Activated T-cell treated with anti-CD3 and anti-CD28 coated beads, Interleukin-2, amount 50 U/mL, for 72 hours (primary cell): ENCODE results near the gene ITGB5. TPM values are rescaled to one million over a fixed set of nuclear protein-coding genes. Genes with fewer than 3 reads are reported as not detected.

Experiments
- ATAC-seq, 2 donors: fragments of 150-1000 bp; cut with Tn5 transposase; replicated peaks in 1 of 2; 2 replicates each; pipeline ENCODE4 v1.10.0; 2021; ENCODE audit warnings: moderate library complexity in 2 of 2, mild to moderate bottlenecking in 1 of 2
- DNase-seq, 2 donors: peaks; one replicate each; pipeline ENCODE4 v3.0.0; 2021 to 2022; ENCODE audit warnings: mixed read lengths in 1 of 2
- H3K27ac Mint-ChIP-seq: one replicate; pipeline ENCODE4 v1.8.0; 2022; ENCODE audit warnings: mild to moderate bottlenecking, moderate library complexity, mixed read lengths
- H3K27me3 Mint-ChIP-seq: one replicate; pipeline ENCODE4 v1.8.0; 2022; ENCODE audit warnings: low read depth, mixed read lengths
- H3K36me3 Mint-ChIP-seq, 2 donors: one replicate each; pipeline ENCODE4 v1.8.0; 2022; ENCODE audit warnings: mixed read lengths in 2 of 2, mild to moderate bottlenecking in 1 of 2; ENCODE audit not compliant: insufficient read depth in 2 of 2
- H3K4me1 Mint-ChIP-seq: one replicate; pipeline ENCODE4 v1.8.0; 2022; ENCODE audit warnings: low read depth, mixed read lengths
- H3K4me3 Mint-ChIP-seq, 2 donors: one replicate each; pipeline ENCODE4 v1.8.0; 2022; ENCODE audit warnings: mild to moderate bottlenecking in 2 of 2, mixed read lengths in 2 of 2, moderate library complexity in 2 of 2
- H3K9me3 Mint-ChIP-seq, 2 donors: one replicate each; pipeline ENCODE4 v1.8.0; 2022; ENCODE audit warnings: mixed read lengths in 2 of 2
- total RNA-seq, 2 donors: library from RNA; stranded (reverse); gene quantifications; one replicate each; pipeline ENCODE4 v1.2.3, GENCODE V29; 2022

Gene ITGB5
- total RNA-seq, 2 donors from 2014 or later, result 0.65 to 1.6 TPM

DNA sequence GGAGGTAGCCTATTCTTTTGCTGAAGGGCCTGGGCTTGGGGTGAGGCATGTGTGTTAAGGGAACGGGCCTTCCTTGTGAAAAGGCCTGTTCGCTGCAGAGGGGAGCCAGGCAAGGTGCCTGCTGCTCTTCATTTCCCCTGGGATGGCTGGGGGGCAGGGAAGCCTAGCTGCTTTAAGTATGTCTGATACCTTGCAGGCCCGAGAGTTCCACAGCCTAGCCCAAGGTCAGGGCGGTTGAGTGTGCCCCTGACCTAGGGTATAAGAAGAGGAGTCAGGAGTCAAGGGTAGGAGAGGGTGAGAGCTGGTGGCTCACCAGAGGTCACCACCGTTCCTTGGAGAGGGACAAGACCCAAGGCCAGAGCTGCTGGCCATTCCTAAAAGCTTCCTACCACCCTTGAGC lies 110.3 kb downstream of the ITGB5 start:
- Mint-ChIP-seq H3K9me3 (no peaks in the 10 kb centered on the region), H3K4me3 (no peak overlapping the region), H3K27me3 (peaks cover 34% of the 10 kb centered on the region), H3K4me1 (peaks cover 8% of the 10 kb centered on the region), H3K36me3 (no peaks in the 10 kb centered on the region), H3K27ac (no peak overlapping the region)
- ATAC-seq (no peak), DNase-seq (no peak)

DNA sequence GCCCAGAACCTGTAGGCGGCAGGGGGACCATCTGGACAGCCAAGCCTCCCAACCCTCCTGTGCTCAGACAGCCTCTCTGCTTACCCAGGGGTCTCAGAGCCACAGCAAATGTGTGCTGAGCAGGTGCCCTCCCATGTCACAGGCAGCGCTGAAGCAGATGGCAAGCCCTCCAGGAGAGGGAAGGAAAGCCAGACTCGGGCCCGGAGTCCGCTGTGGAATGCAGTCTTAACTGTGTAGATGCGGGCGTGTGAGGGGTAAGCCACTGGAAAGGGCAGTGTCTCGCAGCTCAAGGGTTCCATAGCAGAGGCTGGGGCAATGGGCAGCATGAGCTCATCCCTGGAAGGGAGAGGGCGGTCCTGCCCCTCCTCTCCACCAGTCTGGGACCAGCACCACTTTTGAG lies 111.3 kb downstream of the ITGB5 start:
- Mint-ChIP-seq H3K4me3 (no peak overlapping the region), H3K4me1 (peaks cover 6% of the 10 kb centered on the region), H3K27me3 (peaks cover 37% of the 10 kb centered on the region), H3K36me3 (no peaks in the 10 kb centered on the region), H3K9me3 (no peaks in the 10 kb centered on the region), H3K27ac (no peak overlapping the region)
- no peak for ATAC-seq
- no peak for DNase-seq

DNA sequence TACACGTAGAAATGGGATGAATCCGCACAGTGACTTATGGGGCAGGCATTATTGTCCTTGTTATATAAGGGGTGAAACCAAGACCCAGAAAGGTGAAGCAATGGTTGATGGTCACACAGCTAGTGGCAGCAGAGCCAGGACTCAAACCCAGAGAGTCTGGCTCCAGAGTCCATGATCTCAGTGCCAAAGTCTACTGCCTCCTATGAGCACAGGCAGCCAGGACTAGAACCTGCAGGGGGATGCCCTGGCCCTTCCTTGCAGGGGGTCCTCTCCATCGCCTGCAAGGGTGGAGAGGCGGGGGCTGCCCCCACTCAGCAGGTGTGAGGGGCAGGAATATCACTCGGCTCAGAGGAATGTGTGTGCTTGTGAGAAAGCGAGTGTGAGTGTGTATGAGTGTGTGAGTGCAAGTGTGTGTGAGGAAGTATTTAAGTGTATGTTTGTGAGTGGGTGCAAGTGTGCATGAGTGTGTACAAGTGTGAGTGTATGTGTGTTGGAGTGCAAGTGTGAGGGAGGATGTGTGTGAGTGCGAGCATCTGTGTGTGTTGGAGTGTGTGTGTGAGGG lies 112.2 kb downstream of the ITGB5 start:
- Mint-ChIP-seq H3K9me3 (no peaks in the 10 kb centered on the region), H3K4me3 (no peak overlapping the region)

DNA sequence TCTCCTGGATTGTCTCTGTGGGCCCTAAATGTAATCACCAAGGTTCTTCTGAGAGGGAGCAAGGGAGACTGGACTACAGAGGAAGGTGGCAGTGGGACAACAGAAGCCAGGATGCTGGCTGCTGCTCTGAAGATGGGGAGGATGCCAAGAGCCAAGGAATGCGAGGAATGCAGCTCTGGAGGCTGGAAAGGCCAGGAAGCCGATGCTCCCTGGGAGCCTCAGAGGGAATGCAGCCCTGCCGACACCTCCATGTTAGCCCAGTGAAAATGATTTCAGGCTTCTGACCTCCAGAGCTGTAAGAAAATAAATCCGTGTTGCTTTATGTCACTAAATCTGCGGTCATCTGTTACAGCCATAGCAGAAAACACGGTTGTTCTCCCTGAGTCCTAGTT lies 112.8 kb downstream of the ITGB5 start:
- no peak for DNase-seq
- no peak for ATAC-seq
- Mint-ChIP-seq H3K9me3 (no peaks in the 10 kb centered on the region), H3K4me3 (no peak overlapping the region), H3K4me1 (no peaks in the 10 kb centered on the region), H3K27ac (no peak overlapping the region), H3K27me3 (peaks cover 44% of the 10 kb centered on the region), H3K36me3 (no peaks in the 10 kb centered on the region)

More for the DNA sequence above, 112.2 kb downstream of the ITGB5 start:
- no peaks in the 10 kb centered on the region for H3K36me3 Mint-ChIP-seq
- H3K27me3 Mint-ChIP-seq, result peaks cover 39% of the 10 kb centered on the region
- no peak for ATAC-seq
- no peaks in the 10 kb centered on the region for H3K4me1 Mint-ChIP-seq
- DNase-seq, result no peak
- no peak overlapping the region for H3K27ac Mint-ChIP-seq

DNA sequence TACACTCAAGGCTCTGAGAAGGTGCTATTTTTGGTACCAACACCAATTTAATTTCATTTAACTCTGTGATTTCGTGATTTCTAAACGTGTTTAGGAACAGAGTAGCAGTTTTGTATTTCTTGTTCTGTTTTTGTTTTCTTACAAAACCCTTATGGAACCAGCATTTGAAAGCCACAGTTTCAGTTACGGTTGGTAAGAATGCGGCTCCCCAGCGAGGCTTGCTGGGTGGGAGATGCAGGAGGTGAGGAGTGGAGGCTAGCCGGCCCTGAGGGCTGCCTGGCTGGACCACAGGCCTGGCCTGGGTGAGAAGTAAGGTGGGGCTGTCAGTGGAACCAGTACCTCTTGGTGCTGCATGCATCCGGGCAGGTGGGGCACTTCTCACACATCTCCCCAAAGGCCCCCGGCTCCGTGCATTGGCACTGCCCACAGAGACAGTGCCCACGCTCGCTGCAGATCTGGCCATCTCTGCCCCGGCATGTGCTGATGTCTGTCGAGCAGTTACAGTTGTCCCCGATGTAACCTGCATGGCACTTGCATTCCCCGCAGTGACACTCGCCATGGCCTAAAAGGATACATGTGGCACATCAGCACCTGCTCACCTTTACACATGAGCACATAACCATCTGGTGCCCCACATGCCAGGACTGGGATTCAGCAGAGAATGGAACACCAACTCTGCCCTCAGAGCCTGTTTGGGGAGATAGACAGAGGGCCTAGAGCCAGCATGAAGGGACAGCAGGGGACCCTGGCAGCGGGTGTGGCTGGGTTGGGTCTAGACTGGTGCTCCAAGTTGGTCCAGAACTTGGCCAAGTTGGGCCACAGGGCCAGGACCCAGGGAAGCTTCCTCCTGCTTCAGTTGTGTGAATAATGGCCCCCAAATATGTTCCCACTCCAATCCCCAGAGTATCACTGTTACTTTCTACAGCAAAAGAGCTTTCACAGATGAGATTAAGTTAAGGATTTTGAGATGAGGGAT lies 113.5 kb downstream of the ITGB5 start:
- Mint-ChIP-seq H3K4me3 (no peak overlapping the region), H3K36me3 (no peaks in the 10 kb centered on the region), H3K4me1 (no peaks in the 10 kb centered on the region), H3K27me3 (peaks cover 41% of the 10 kb centered on the region), H3K9me3 (no peaks in the 10 kb centered on the region), H3K27ac (no peak overlapping the region)
- ATAC-seq, result no peak
- no peak for DNase-seq

DNA sequence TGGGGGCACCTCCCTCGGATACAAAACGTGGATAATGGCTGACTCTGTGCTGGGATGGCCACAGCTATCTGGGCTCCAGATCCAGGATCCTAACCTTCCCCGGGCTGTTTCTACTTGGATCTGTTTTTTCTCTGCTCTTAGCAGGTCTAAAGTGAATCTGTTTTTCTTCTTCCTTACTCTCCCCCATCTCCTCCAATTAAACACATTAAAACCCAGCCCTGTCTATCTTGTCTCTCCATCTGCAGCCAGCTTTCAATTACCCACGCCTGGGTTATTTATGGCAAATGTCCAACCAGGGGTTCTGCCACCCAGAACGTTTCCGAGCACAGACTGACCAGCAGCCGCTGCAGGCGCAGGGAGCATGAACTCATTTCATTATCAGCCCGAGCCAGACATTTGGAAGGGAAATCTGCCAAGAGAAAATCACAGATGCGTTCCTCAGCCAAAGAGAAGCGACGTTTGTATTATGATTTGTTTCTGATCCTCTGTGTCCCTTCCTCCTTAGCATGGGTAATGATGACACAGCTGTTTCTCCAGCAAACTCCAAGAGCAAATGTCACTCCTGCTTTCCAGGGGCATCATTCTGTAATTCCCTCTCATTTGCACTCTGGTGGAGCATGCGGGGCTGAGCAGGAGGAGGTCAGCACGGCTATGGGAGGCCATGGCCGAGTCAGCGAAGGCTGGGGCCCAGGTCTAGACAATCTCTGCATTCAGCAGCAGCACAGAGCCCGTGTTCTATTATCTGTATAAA lies 114.9 kb downstream of the ITGB5 start:
- DNase-seq, result no peak
- no peaks in the 10 kb centered on the region for H3K36me3 Mint-ChIP-seq
- ATAC-seq, result no peak

DNA sequence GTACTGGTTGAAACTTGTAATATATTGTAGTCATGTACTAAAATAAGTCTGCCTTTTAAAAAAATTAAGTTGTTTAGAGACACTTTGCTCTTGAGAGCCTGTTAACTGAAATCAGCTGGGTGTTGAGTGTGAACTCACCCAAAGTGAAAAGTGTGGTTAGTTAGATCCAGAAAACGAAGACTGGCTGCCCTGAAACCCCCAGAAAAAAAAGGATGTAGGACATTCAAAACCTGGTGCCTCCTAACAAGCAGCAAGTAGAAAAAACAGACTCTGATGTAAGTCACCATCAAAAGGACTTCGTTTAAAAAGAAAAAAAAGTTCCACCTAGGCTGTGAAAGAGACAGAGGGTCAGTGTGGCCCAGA lies 116.1 kb downstream of the ITGB5 start:
- ATAC-seq (no peak), DNase-seq (no peak)
- no peak overlapping the region for H3K27ac Mint-ChIP-seq
- no peaks in the 10 kb centered on the region for H3K9me3 Mint-ChIP-seq
- no peaks in the 10 kb centered on the region for H3K36me3 Mint-ChIP-seq
- no peaks in the 10 kb centered on the region for H3K4me1 Mint-ChIP-seq
- H3K4me3 Mint-ChIP-seq, result no peak overlapping the region
- H3K27me3 Mint-ChIP-seq, result peaks cover 31% of the 10 kb centered on the region

More for the DNA sequence above, 114.9 kb downstream of the ITGB5 start:
- Mint-ChIP-seq H3K4me3 (no peak overlapping the region), H3K9me3 (no peaks in the 10 kb centered on the region), H3K27me3 (peaks cover 31% of the 10 kb centered on the region), H3K27ac (no peak overlapping the region), H3K4me1 (no peaks in the 10 kb centered on the region)

DNA sequence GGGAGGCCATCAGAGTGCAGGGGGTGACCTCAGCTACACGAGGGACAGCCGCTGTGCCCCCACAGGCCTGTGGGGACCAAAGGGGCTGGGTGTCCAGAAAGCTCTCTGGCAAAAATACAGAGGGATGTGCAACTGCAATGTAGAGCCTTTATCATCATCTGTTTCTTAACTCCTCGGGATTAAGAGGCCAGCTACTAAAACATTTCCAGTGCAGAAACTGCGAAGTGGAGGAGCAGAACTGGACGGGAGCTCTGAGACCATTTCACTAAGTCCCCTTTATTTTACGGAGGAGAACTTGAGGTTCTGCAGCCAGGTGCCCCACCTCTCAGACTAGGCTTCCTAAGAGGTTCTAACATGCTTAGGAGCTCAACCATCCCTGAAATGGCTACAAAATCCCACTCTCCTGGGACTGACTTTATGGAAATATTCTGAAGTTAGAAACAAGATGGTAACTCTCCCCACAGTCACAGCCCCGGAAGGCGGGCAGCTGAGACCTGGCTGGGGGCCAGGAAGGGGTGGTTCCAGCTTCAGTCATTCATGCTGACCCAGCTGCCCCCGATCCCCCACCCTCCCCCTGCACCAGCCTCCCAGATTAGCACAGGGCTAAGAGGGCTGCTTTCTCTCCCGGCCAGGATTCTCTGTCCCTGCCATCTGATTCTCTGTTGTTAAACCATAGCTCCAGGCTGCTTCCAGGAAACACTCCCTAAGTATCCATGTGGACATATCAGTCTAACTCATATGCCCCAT lies 116.7 kb downstream of the ITGB5 start:
- H3K9me3 Mint-ChIP-seq, result no peaks in the 10 kb centered on the region
- no peak overlapping the region for H3K4me3 Mint-ChIP-seq
- peaks cover 31% of the 10 kb centered on the region for H3K27me3 Mint-ChIP-seq
- H3K4me1 Mint-ChIP-seq, result no peaks in the 10 kb centered on the region
- no peak for DNase-seq
- no peak overlapping the region for H3K27ac Mint-ChIP-seq
- ATAC-seq, result no peak
- no peaks in the 10 kb centered on the region for H3K36me3 Mint-ChIP-seq

DNA sequence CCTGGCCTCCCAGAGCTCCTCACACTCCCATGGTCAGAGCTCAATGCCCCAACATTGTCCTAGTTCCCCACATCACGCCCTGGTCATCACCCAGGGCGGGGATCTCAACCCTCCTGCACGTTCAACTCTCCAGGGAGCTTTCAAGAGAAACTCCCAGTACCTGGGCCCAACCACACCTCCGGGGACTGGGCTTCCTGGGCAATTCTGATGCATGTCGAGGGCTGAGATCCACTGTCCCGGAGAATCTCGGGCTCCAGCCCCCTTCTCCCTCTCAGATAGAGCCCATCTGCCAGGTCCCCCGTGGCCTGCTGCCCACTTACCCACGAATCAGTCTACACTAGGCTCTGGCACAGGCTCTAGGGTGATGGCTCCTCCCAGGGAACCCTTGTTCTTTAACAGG lies 117.7 kb downstream of the ITGB5 start:
- Mint-ChIP-seq H3K4me3 (no peak overlapping the region), H3K36me3 (no peaks in the 10 kb centered on the region), H3K9me3 (no peaks in the 10 kb centered on the region), H3K4me1 (no peaks in the 10 kb centered on the region), H3K27me3 (peaks cover 31% of the 10 kb centered on the region), H3K27ac (no peak overlapping the region)
- DNase-seq (no peak), ATAC-seq (no peak)

DNA sequence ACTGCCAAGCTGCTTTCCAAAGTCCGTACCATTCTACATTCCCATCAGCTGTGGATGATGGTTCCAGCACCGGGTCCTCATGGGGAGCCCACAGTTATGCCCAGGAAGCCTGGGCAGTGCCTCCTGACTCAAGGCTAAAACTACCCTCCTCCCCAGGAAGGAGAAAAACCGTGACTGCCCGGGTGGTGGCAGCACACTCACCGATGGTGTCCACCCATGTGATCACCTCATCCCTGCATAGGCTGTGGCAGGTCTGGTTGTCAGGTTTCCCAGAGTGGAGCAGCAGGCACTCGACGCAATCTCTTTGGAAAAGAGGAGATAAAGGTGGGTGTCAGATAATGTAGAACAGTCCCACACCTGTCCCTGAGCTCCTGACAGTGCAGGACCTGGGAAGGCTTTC lies 118.4 kb downstream of the ITGB5 start:
- ATAC-seq (peak; percentile 60 to 69), DNase-seq (peak; percentile 17 to 26)
- H3K4me3 Mint-ChIP-seq, result no peak overlapping the region
- H3K36me3 Mint-ChIP-seq, result no peaks in the 10 kb centered on the region
- H3K9me3 Mint-ChIP-seq, result no peaks in the 10 kb centered on the region
- H3K27ac Mint-ChIP-seq, result no peak overlapping the region
- peaks cover 31% of the 10 kb centered on the region for H3K27me3 Mint-ChIP-seq
- H3K4me1 Mint-ChIP-seq, result no peaks in the 10 kb centered on the region

DNA sequence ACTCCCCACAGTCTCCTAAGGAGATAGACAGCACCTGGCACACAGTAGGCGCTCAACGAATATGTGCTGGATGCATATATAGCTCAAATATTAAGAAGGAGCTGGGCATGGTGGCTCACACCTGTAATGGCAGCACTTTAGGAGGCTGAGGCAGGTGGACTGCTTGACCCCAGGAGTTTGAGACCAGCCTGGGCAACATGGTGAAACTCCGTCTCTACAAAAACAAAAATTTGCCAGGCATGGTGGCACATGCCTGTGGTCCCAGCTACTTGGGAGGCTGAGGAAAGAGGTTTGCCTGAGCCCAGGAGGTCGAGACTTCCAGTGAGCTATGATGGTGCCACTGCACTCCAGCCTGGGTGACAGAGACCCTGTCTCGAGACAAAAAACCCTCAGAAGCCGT lies 119.5 kb downstream of the ITGB5 start:
- Mint-ChIP-seq H3K36me3 (no peaks in the 10 kb centered on the region), H3K27me3 (peaks cover 24% of the 10 kb centered on the region), H3K4me3 (no peak overlapping the region), H3K4me1 (no peaks in the 10 kb centered on the region), H3K27ac (no peak overlapping the region), H3K9me3 (no peaks in the 10 kb centered on the region)
- ATAC-seq (no peak), DNase-seq (no peak)

DNA sequence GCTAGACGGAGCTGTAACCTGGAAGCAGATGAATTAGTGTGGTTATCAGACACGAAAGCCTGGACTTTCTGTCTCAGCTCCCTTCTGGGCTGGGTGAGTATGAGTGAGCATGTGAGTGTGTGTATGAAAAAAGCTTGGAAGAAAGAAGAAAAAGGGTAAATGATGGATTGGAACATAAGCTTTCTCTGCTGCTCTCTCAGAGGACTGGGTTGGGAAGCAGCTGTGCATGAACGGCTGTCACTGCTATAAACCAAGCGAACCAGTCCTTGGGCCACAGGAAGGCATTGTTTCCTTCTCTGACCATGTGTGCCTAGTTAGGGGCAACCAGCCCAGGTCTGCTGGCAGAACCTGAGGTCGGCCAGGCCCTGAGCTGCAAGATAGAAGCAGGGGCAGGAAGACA lies 119.9 kb downstream of the ITGB5 start:
- DNase-seq (no peak), ATAC-seq (no peak)
- H3K27ac Mint-ChIP-seq, result no peak overlapping the region
- peaks cover 19% of the 10 kb centered on the region for H3K27me3 Mint-ChIP-seq
- H3K4me1 Mint-ChIP-seq, result no peaks in the 10 kb centered on the region
- no peak overlapping the region for H3K4me3 Mint-ChIP-seq
- no peaks in the 10 kb centered on the region for H3K36me3 Mint-ChIP-seq
- H3K9me3 Mint-ChIP-seq, result no peaks in the 10 kb centered on the region
